Measurements from ENCODE around the gene CCDC124. TPM values are rescaled to one million over a fixed set of nuclear protein-coding genes. Genes with fewer than 3 reads are reported as not detected.
"Not testable (repeated sequence)": the region's sequence is repeated elsewhere in the genome, so short reads cannot be mapped to it uniquely, and the experiment has no call there.

The CCDC124 gene
- total and polyA plus RNA-seq, 3 experiments from 2014 or later = 65.7 to 195 (median 184) TPM

DNA sequence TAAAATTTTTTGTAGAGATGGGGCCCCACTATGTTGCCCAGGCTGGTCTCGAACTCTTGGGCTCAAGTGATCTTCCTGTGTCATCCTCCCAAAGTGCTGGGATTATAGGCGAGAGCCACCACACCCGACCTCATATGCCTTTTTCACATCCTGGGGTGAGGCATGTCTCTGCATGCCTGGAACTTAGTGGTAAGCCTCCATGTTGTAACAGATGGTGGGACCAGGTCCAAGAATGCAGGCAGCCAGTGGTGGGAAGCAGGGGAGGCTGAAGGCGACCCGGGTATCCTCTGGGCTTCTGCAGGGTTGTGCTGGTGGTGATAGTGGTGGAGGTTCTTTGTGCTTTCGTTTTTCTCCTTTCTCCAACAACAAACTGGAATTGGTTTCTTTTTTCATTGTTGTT lies 30.1 kb upstream of the CCDC124 start:
- H3K27me3 Mint-ChIP-seq = peaks cover 19 to 39% of the 10 kb centered on the region in 2 donors
- ChIA-PET CTCF (no interaction called here), POLR2A (no interaction called here)
- Histone ChIP-seq H3K36me3 (ENCODE audit: insufficient read depth, low read length) (no peaks in the 10 kb centered on the region), H3K27me3 (ENCODE audit: insufficient read depth, low read length, poor library complexity, severe bottlenecking) (peaks cover under 1% of the 10 kb centered on the region), H3K4me3 (ENCODE audit: low read length) (no peak overlapping the region), H3K4me1 (ENCODE audit: insufficient read depth, low read length) (no peaks in the 10 kb centered on the region), H3K9me3 (ENCODE audit: low read length) (no peaks in the 10 kb centered on the region), H3K27ac (ENCODE audit: low read depth, low read length) (no peak overlapping the region)
- DNase-seq = no peak
- H3K4me1 Mint-ChIP-seq = no peaks in the 10 kb centered on the region
- peaks cover 0 to 2% (median 0%) of the 10 kb centered on the region in 5 donors for H3K9me3 Mint-ChIP-seq
- no peaks in the 10 kb centered on the region for H3K36me3 Mint-ChIP-seq
- H3K4me3 Mint-ChIP-seq = no peak overlapping the region
- H3K27ac Mint-ChIP-seq = no peak overlapping the region

GRCh38 chr19:17908244-17908643 lies 24.6 kb upstream of the CCDC124 start:
- H3K27me3 Mint-ChIP-seq = peaks cover 17 to 20% of the 10 kb centered on the region in 2 donors
- no peaks in the 10 kb centered on the region for H3K4me1 Mint-ChIP-seq
- Histone ChIP-seq H3K9me3 (ENCODE audit: low read length) (no peaks in the 10 kb centered on the region), H3K4me3 (ENCODE audit: low read length) (no peak overlapping the region), H3K4me1 (ENCODE audit: insufficient read depth, low read length) (no peaks in the 10 kb centered on the region), H3K36me3 (ENCODE audit: insufficient read depth, low read length) (no peaks in the 10 kb centered on the region), H3K27ac (ENCODE audit: low read depth, low read length) (no peak overlapping the region), H3K27me3 (ENCODE audit: insufficient read depth, low read length, poor library complexity, severe bottlenecking) (no peaks in the 10 kb centered on the region)
- peaks cover 0 to 12% (median 9%) of the 10 kb centered on the region in 5 donors for H3K9me3 Mint-ChIP-seq
- H3K27ac Mint-ChIP-seq = no peak overlapping the region
- peaks cover 0 to 3% (median 0%) of the 10 kb centered on the region in 3 donors for H3K36me3 Mint-ChIP-seq
- CTCF ChIA-PET = interaction anchor here (1.7 kb wide), 1 partner anchor 49 kb away, joined by 4 read pairs; the partner anchor contains the start of gene RPL18A
- POLR2A ChIA-PET = no interaction called here
- no peak for DNase-seq
- no peak overlapping the region for H3K4me3 Mint-ChIP-seq

- Histone ChIP-seq H3K4me1 (ENCODE audit: insufficient read depth, low read length) (no peaks in the 10 kb centered on the region), H3K27ac (ENCODE audit: low read depth, low read length) (no peak overlapping the region), H3K4me3 (ENCODE audit: low read length) (no peak overlapping the region), H3K36me3 (ENCODE audit: insufficient read depth, low read length) (no peaks in the 10 kb centered on the region), H3K9me3 (ENCODE audit: low read length) (no peaks in the 10 kb centered on the region), H3K27me3 (ENCODE audit: insufficient read depth, low read length, poor library complexity, severe bottlenecking) (no peaks in the 10 kb centered on the region)
- H3K27me3 Mint-ChIP-seq = peaks cover 13 to 16% of the 10 kb centered on the region in 2 donors
- H3K27ac Mint-ChIP-seq = no peak overlapping the region
- no peaks in the 10 kb centered on the region for H3K4me1 Mint-ChIP-seq
- H3K4me3 Mint-ChIP-seq = no peak overlapping the region
- DNase-seq = no peak
- H3K36me3 Mint-ChIP-seq = peaks cover 0 to 3% (median 0%) of the 10 kb centered on the region in 3 donors
- POLR2A ChIA-PET = no interaction called here
- CTCF ChIA-PET = interaction anchor here (0.9 to 1.7 kb wide), 2 partner anchors 23 to 50 kb away, joined by 3 to 4 read pairs; partner anchors contain the start of genes CCDC124 and RPL18A
- peaks cover 0 to 19% (median 11%) of the 10 kb centered on the region in 5 donors for H3K9me3 Mint-ChIP-seq
Observed at GRCh38 chr19:17909003-17909732, 23.6 kb upstream of the CCDC124 start.

DNA sequence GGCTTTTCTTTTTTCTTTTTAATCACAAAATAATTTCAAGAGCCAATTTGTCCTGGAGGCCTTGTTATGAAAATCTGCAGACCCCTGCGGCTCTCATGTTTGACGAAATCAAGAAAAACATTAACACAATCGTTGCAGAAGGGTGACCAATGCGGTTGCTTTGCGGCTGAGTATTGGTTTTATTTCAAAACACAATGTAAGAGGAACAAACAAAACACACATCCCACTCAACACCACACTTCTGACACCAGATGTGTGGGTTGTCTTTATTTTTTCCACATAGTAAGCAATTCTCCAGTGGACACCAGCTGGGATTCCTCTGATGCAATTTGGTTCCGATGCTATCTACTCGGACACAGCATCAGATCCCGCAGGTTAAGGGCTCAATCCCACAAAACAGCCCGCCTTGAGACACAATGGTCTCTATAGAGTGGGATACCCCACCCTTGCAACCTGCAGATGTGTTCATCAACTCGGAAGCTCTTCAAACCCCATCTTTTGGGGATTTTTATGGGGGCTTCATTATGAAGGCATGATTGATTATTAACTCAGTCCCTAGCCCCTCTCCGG lies 21.9 kb upstream of the CCDC124 start:
- CTCF ChIA-PET = no interaction called here
- no peaks in the 10 kb centered on the region for H3K4me1 ChIP-seq (ENCODE audit: insufficient read depth, low read length)
- no peak overlapping the region for H3K4me3 ChIP-seq (ENCODE audit: low read length)
- peaks cover 13 to 18% of the 10 kb centered on the region in 2 donors for H3K27me3 Mint-ChIP-seq
- peaks cover 0 to 3% (median 0%) of the 10 kb centered on the region in 3 donors for H3K36me3 Mint-ChIP-seq
- no peaks in the 10 kb centered on the region for H3K36me3 ChIP-seq (ENCODE audit: insufficient read depth, low read length)
- peaks cover 0 to 19% (median 11%) of the 10 kb centered on the region in 5 donors for H3K9me3 Mint-ChIP-seq
- H3K27me3 ChIP-seq (ENCODE audit: insufficient read depth, low read length, poor library complexity, severe bottlenecking) = no peaks in the 10 kb centered on the region
- H3K27ac ChIP-seq (ENCODE audit: low read depth, low read length) = no peak overlapping the region
- no peak for DNase-seq
- no peaks in the 10 kb centered on the region for H3K4me1 Mint-ChIP-seq
- no peak overlapping the region for H3K4me3 Mint-ChIP-seq
- POLR2A ChIA-PET = no interaction called here
- no peaks in the 10 kb centered on the region for H3K9me3 ChIP-seq (ENCODE audit: low read length)
- H3K27ac Mint-ChIP-seq = no peak overlapping the region

DNA sequence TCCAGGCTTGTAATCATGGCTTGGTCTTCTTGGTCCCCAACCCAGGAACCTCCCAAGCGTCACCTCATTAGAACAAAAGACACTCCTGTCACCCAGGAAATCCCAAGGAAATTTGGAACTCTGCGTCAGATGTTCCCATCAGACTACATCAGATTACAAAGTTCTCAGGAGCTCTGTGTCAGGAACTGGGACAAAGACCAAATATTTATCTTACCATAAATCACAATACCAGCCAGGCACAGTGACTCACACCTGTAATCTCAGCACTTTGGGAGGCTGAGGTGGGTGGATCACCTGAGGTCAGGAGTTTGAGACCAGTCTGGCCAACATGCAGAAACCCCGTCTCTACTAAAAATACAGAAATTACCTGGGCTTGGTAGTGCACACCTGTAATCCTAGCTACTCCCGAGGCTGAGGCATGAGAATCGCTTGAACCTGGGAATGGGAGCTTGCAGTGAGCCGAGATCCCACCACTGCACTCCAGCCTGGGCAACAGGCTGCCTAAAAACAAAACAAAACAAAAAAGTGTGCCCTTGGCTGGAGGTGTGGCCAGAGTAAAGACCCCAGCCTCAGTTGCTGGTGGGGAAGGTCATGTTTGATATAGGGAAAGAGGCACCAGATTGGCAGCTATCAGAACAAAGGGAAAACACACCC lies 16.7 kb upstream of the CCDC124 start:
- ChIA-PET POLR2A (no interaction called here), CTCF (interaction anchor here (1.2 kb wide), 1 partner anchor 56 kb away, joined by 3 read pairs; the partner anchor contains the start of gene RPL18A)
- peaks cover 10 to 13% of the 10 kb centered on the region in 2 donors for H3K27me3 Mint-ChIP-seq
- H3K27ac ChIP-seq (ENCODE audit: low read depth, low read length) = no peak overlapping the region
- no peaks in the 10 kb centered on the region for H3K36me3 Mint-ChIP-seq
- H3K9me3 ChIP-seq (ENCODE audit: low read length) = no peaks in the 10 kb centered on the region
- H3K4me1 Mint-ChIP-seq = no peaks in the 10 kb centered on the region
- no peak overlapping the region for H3K4me3 ChIP-seq (ENCODE audit: low read length)
- DNase-seq = no peak
- no peak overlapping the region for H3K4me3 Mint-ChIP-seq
- no peaks in the 10 kb centered on the region for H3K36me3 ChIP-seq (ENCODE audit: insufficient read depth, low read length)
- H3K4me1 ChIP-seq (ENCODE audit: insufficient read depth, low read length) = no peaks in the 10 kb centered on the region
- H3K9me3 Mint-ChIP-seq = peaks cover 0 to 8% (median 4%) of the 10 kb centered on the region in 5 donors
- no peak overlapping the region for H3K27ac Mint-ChIP-seq
- no peaks in the 10 kb centered on the region for H3K27me3 ChIP-seq (ENCODE audit: insufficient read depth, low read length, poor library complexity, severe bottlenecking)

DNA sequence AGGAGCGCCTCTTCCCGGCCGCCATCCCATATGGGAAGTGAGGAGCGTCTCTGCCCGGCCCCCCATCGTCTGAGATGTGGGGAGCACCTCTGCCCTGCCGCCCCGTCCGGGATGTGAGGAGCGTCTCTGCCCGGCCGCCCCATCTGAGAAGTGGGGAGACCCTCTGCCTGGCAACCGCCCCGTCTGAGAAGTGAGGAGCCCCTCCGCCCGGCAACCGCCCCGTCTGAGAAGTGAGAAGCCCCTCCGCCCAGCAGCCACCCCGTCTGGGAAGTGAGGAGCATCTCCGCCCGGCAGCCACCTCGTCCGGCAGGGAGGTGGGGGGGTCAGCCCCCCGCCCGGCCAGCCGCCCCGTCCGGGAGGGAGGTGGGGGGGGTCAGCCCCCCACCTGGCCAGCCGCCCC lies 14.7 kb upstream of the CCDC124 start:
- peaks cover 9 to 16% of the 10 kb centered on the region in 2 donors for H3K27me3 Mint-ChIP-seq
- H3K27me3 ChIP-seq (ENCODE audit: insufficient read depth, low read length, poor library complexity, severe bottlenecking); H3K27ac Mint-ChIP-seq; CTCF ChIA-PET; H3K4me1 Mint-ChIP-seq; H3K27ac ChIP-seq (ENCODE audit: low read depth, low read length); H3K4me3 ChIP-seq (ENCODE audit: low read length); DNase-seq; H3K36me3 Mint-ChIP-seq; POLR2A ChIA-PET; H3K9me3 Mint-ChIP-seq; H3K4me1 ChIP-seq (ENCODE audit: insufficient read depth, low read length); H3K4me3 Mint-ChIP-seq; H3K9me3 ChIP-seq (ENCODE audit: low read length); H3K36me3 ChIP-seq (ENCODE audit: insufficient read depth, low read length): not testable (repeated sequence)

- H3K27ac Mint-ChIP-seq; H3K27me3 ChIP-seq (ENCODE audit: insufficient read depth, low read length, poor library complexity, severe bottlenecking); DNase-seq; H3K4me1 Mint-ChIP-seq; H3K4me3 Mint-ChIP-seq; H3K9me3 Mint-ChIP-seq; H3K4me1 ChIP-seq (ENCODE audit: insufficient read depth, low read length); H3K36me3 ChIP-seq (ENCODE audit: insufficient read depth, low read length); H3K9me3 ChIP-seq (ENCODE audit: low read length); H3K27ac ChIP-seq (ENCODE audit: low read depth, low read length); H3K4me3 ChIP-seq (ENCODE audit: low read length); CTCF ChIA-PET; H3K36me3 Mint-ChIP-seq: not testable (repeated sequence)
- POLR2A ChIA-PET = interaction anchor here (0.7 kb wide), 1 partner anchor 120 kb away, joined by 3 read pairs; no protein-coding TSS in a partner anchor
- H3K27me3 Mint-ChIP-seq = peaks cover 6 to 12% of the 10 kb centered on the region in 2 donors
Observed at GRCh38 chr19:17919122-17919521, 13.7 kb upstream of the CCDC124 start.

DNA sequence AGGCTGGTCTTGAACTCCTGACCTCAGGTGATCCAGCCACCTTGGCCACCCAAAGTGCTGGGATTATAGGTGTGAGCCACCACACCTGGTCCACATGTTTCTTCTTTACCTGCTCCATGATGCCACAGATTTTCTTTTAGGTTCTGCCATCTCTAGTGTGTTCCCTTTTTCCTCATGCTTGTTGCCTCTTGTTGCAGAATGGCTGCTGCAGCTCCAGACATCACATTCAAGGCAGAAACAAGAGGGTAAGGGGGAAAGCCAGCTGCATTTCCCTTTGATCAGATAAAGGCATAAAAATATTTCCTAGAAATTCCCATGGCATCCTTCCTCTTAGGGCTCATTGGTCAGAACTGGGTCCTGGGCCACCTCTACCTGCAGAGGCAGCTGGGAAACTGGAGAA lies 12.3 kb upstream of the CCDC124 start:
- Histone ChIP-seq H3K9me3 (ENCODE audit: low read length) (no peaks in the 10 kb centered on the region), H3K27me3 (ENCODE audit: insufficient read depth, low read length, poor library complexity, severe bottlenecking) (no peaks in the 10 kb centered on the region), H3K4me3 (ENCODE audit: low read length) (no peak overlapping the region), H3K4me1 (ENCODE audit: insufficient read depth, low read length) (no peaks in the 10 kb centered on the region), H3K27ac (ENCODE audit: low read depth, low read length) (no peak overlapping the region), H3K36me3 (ENCODE audit: insufficient read depth, low read length) (no peaks in the 10 kb centered on the region)
- POLR2A ChIA-PET = no interaction called here
- CTCF ChIA-PET = interaction anchor here (1.3 kb wide), 1 partner anchor 12 kb away, joined by 3 read pairs; the partner anchor contains the start of gene CCDC124
- DNase-seq = no peak
- Mint-ChIP-seq H3K27ac (peak overlapping the region in 1 of 8 donors; percentile 35), H3K4me3 (no peak overlapping the region), H3K9me3 (peaks cover 0 to 4% (median 0%) of the 10 kb centered on the region in 5 donors), H3K4me1 (no peaks in the 10 kb centered on the region), H3K27me3 (peaks cover 3 to 12% of the 10 kb centered on the region in 2 donors), H3K36me3 (no peaks in the 10 kb centered on the region)

Data from CD8-positive, alpha-beta memory T cell (primary cell).